Pulmonary artery endothelial cell (primary cell): ENCODE data around the gene RIC1. TPM values are rescaled to one million over a fixed set of nuclear protein-coding genes. Genes with fewer than 3 reads are reported as not detected.
A peak's percentile ranks its signal among the peaks of the same experiment; 100 is the strongest.
"Not testable (repeated sequence)": the region's sequence is repeated elsewhere in the genome, so short reads cannot be mapped to it uniquely, and the experiment has no call there.

ENCODE experiments used
- DNase-seq: peaks from one replicate; pipeline ENCODE4 v3.0.0-alpha.2; 2011; ENCODE audit warnings: low read depth, low spot score
- total RNA-seq: library from RNA; depleted of rRNA; stranded (reverse); fragments of >200 nt; gene quantifications from 2 replicates; pipeline ENCODE4 v1.2.3, GENCODE V29; 2014

The RIC1 gene, protein sequence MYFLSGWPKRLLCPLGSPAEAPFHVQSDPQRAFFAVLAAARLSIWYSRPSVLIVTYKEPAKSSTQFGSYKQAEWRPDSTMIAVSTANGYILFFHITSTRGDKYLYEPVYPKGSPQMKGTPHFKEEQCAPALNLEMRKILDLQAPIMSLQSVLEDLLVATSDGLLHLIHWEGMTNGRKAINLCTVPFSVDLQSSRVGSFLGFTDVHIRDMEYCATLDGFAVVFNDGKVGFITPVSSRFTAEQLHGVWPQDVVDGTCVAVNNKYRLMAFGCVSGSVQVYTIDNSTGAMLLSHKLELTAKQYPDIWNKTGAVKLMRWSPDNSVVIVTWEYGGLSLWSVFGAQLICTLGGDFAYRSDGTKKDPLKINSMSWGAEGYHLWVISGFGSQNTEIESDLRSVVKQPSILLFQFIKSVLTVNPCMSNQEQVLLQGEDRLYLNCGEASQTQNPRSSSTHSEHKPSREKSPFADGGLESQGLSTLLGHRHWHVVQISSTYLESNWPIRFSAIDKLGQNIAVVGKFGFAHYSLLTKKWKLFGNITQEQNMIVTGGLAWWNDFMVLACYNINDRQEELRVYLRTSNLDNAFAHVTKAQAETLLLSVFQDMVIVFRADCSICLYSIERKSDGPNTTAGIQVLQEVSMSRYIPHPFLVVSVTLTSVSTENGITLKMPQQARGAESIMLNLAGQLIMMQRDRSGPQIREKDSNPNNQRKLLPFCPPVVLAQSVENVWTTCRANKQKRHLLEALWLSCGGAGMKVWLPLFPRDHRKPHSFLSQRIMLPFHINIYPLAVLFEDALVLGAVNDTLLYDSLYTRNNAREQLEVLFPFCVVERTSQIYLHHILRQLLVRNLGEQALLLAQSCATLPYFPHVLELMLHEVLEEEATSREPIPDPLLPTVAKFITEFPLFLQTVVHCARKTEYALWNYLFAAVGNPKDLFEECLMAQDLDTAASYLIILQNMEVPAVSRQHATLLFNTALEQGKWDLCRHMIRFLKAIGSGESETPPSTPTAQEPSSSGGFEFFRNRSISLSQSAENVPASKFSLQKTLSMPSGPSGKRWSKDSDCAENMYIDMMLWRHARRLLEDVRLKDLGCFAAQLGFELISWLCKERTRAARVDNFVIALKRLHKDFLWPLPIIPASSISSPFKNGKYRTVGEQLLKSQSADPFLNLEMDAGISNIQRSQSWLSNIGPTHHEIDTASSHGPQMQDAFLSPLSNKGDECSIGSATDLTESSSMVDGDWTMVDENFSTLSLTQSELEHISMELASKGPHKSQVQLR (N-terminal part only)
- 32.6 and 32.8 TPM in 2 replicates for total RNA-seq

DNA sequence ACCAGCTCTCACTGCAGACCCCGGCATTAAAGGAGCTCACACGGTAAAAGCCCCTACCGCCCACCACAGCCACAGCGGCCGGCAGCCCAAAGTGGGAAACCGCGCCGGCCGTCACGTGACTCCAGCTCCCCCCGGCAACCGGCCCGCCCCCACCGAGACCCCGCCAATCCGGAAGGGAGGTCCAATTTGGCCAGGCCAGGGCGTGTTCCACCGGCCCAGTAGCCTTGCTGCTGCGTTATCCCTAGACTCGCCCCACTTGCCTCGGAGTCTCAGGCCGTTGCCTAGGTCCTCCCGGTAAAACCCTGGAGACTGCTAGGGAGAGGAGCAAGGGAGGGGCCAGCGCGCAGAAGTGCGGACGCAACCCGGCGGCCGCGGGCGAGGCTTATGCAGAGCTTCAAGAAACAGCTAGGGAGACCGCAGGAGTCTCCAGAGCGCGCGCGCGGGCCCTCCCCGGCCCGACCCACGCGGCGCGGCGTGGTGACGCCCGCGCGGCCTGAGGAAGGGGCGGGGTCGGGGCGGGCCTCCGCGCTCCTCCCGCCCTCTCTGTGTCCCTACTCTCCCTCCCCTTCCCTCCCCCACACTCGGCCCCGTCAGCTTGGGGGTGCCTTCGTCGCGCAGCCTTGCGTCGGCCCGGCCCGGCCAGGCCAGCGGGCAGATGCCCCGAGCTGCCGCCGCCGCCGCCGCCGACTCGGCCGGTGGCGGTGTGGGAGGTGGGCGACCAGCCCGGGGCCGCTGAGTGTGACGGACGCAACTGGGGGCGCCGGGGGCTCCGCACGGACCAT lies at the start of gene RIC1:
Gene RIC1 (plus strand): TSS at position 578 of the 782 bp plus-strand sequence. CDS start 203 bp downstream, at position 781.
- peak; percentile 69 for DNase-seq

DNA sequence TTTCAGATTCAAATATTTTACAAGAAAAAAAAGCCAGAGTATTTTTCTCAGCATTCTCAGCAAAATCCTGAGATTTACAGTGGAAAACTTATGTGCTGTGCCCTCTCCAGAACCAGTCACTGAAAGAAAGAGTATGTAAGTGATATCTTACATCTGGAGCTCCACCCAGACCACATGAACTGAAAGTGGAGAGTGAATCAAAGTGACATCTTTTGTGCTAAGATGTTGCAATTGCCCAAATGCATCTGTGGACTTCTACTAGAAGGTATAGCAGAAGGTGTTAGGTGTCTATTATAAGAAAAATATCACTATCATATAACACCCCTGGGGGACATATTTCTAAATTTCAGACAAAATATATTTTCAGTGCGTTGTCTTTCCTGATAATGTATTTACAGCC lies 49.0 kb upstream of the RIC1 start:
- DNase-seq = no peak

DNA sequence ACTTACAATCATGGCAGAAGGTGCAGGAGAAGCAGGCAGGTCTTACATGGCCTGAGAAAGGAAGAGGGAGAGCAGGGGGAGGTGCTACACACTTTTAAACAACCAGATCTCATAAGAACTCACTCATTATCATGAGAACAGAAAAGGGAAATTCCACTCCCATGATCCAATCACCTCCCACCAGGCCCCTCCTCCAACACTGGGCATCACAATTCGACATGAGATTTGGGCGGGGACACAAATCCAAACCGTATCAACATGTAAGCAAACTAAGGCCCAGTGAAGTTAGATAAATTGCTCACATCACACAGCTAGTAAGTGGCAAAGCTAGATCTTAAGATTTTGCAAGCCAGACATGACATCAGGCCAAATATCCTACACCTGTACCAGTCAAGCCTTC lies 48.3 kb upstream of the RIC1 start:
- DNase-seq = no peak

DNA sequence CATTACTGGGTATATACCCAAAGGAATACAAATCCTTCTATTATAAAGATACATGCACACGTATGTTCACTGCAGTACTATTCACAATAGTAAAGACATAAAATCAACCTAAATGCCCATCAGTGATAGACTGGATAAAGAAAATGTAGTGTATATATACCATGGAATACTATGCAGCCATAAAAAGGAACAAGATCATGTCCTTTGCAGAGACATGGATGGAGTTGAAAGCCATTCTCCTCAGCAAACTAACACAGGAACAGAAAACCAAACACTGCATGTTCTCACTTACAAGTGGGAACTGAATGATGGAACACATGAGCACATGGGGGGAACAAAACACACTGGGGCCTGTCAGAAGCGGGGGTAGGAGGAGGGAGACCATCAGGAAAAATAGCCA lies 47.2 kb upstream of the RIC1 start:
- DNase-seq = not testable (repeated sequence)

DNA sequence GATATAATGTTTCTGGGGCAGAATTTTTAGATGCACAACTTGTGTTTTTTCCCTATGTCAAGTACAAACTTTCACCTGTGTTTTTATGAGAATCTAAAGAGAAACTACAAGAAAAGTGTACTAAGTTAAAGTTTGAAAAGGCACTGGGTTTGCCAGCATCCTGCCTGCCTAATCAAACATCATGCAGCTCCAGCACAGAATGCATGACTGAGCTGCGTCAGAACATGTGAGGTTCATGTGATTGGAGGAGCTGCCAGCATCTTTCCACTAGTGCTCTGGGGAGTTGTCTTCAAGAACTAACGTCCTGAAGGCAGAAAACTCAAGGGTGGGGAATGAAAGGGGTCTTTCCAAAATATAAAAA lies 46.1 kb upstream of the RIC1 start:
- peak; percentile 47 for DNase-seq

DNA sequence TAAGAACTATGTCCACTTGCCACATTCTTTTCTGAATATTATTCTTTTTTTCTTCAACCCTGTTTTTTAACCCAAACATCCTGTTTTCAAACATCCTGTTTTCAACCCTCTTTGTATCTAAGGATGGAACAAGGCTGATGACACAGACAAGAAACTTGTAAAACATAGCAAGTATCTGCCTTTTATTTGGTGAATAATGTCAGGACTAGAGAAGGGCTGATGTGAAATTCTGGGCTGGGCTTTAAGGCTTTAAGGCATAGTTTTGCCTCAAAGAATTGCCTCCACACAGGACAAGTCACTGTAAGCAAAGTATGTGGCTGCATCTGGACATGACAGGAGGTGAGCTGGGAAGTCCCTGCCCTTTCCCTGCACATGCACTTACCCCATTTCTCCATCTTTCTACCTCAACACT lies 42.5 kb upstream of the RIC1 start:
- no peak for DNase-seq

DNA sequence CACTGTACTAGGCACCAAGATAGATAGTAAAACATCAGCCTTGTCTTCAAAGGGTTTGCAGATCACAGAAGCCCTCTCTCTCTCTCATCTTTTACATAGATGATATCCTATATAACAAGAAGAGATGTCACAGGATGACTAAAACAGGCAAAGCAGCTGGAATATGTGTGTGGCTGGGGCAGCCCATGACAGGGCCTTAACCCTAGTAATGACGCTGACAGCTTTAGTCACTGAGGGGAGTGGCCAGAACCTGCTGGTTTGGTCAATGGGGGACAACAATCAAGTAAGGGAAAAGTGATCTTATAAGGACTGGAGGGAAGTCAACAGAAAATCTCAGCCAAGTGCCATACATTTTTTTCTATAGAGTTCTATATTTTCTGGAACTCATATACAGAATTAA lies 41.9 kb upstream of the RIC1 start:
- DNase-seq = no peak

DNA sequence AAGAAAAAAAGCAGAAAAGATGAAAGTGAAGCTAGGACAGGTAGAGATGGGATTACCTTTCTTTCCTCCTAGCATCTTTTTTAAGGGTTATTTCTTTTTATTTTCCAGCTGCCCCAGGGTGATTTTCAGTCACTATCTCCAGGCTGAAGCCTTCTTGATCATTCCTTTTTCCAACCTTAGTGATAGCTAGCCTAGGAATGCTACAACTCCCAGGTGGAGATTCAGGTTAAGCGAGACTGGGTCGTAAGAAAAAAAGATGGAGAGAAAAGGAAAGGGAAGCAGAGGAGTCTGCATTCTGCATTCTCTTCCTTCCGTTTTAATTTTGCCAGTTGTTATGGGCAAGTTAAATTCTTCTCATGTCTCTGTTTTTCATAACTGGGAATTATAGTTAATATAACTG lies 36.7 kb upstream of the RIC1 start:
- no peak for DNase-seq

DNA sequence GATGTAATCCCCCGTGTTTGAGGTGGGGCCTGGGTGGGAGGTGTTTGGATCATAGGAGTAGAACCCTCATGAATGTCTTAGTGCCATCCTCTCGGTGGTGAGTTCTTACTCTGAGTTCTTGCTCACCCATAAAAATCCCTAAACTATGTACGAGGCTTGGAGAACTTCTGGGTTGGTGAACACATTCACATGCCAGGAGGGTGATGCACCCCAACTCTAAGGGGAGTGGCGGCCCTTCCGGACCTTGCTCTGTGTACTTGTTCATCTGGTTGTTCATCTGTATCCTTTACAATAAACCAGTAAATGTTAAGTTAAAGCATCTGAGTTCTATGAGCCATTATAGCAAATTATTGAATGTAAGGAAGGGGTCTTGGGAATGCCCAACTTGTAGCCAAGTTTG lies 36.0 kb upstream of the RIC1 start:
- DNase-seq = no peak

DNA sequence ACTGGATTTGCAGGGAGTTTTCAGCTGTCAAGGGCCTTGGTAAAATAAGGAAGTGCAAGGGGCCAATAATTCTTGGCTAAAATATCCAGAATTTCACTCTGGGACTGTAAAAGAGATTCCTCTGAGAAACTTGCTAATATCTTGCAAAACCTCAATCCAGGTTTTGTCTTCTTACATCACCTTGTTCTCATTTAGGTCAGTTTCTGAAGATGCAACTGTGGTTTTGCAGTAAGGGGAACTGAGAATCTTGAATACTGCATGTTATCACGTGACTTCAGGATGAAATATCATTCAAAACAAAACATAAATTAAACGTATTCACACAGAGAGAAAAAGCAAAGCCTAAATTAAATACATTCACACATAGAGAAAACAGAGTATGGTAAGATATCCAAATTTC lies 35.0 kb upstream of the RIC1 start:
- no peak for DNase-seq

DNA sequence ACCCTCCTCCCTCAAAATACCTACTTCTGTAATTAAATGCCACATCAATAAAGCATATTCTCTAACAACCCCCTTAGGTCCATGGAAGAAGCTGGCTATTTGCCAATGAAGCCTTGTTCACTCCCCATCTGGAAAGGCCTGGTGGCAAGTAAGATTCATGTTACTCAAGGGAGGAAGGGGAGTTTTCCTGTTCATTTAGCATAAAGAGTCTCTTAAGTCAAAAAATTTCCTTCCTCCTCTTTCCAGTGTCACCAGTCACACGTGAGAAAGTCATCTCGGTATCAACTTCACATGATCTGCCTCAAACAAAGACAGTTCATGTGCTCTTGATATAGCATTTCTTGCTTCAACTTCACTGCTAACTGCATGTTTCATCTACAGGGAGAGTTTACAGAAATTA lies 32.7 kb upstream of the RIC1 start:
- DNase-seq = no peak

DNA sequence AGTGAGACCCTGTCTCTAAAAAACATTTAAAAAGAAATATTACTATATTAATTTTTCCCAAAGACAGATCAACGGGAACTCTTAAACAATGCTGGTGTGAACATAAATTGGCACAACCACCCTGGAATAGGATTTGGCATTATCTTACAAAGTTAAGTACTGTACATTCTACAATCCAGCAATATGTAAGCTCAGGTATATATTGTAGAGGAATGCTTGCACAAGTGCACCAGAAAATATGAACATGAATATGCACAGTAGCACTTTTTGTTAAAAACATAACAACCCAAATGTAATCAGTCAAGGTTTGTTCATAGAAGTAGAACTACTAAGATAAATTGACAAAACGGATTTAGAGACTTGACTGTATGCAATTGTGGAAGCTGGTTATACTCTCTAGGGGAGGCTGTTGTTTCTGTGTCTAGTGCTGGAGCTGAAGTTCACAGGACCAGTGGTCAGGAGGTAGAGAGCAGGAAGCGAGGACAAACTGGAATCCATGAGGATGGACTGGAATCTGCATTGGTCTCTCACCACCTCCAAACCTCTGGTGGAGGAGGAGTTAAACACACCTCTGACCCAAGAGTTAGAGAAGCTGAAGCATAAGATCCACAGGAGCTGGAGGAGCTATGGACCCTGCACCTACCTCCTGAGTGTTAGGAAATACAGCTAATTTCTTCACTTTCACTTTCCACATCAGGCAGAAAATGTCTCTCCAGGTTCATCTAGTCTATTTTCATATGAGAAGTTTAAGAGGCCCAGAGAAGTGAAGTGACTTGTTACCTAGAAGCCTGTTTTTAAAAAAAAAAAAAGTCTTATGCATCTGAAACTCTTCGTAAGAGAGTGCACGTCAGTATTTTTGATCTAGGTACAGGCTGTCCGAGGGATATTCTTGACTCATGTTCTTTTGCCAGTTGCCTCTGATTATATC lies 20.3 kb upstream of the RIC1 start:
- no peak for DNase-seq

DNA sequence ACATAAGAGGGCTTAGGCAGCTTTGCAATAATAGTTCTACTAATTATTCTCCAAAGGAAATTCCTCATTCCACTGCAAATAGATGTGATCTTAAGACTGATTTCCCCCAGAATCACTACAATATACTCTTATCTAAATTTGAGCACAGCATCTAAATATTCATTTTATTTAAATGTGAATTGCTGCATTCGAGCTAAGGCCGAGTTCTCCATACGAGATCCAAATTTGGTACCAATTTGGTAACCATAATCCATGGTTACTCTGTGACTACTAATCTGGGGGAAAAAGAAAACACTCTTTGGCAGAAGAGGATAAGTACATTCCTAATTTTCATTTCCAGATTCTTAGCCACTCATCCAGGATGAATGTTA lies 19.7 kb upstream of the RIC1 start:
- no peak for DNase-seq

DNA sequence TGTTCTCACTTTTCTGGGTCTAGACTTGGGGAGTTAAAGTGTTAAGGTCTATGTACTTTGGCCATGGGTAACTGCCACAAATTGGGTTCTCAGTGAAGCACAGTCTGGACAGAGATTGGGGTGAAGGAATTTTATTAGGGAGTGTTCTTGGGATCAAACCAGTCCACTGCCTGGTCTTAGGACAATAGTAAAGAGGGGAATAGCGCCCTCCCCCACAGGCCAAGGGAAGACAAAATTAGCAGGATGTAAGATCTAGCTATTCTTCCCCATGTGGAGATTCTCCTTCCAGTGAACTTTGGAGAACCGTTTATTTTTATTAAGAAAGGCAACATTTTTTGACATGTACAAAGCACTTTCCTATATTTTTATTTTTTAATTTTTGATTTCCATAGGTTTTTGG lies 18.4 kb upstream of the RIC1 start:
- no peak for DNase-seq

DNA sequence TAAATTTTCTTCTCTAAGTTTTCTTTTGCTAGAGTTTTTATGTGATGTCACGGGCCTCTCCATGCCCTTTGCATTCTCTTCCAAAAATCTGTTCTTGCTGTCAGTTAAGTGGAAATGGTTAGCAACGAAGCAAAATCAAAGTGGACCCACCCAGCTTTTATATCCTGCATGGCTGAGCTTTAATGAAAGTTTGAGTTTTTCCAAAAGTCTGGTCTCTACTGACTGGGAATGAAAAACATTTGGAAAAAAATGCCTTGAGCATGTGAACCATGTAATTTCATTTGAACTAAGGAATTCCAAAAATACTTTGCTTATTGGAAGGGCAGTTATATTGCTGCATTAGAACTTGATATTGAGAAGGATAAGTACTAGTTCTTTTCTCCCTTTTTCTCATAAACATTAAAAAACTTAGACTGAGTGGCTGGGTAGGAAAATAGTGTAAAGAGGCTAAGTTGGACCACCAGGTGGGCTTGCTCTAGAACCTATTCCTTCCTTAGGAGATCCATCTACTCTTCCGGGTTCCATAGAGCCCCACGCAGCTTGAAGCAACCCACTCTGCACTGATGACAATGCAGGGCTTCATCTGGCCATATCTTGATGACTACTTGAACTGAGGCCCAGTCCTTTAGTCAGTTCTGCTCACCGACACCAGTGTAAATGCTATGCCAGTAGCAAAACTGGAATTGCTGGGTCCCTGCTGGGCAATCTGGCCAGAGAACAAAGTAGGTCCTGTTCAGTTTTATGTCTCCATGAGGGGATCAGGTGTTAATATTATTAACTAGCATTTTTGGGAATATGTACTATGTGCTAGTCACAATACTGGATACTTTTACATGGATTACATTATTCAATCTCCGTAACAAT lies 17.4 kb upstream of the RIC1 start:
- DNase-seq = no peak

DNA sequence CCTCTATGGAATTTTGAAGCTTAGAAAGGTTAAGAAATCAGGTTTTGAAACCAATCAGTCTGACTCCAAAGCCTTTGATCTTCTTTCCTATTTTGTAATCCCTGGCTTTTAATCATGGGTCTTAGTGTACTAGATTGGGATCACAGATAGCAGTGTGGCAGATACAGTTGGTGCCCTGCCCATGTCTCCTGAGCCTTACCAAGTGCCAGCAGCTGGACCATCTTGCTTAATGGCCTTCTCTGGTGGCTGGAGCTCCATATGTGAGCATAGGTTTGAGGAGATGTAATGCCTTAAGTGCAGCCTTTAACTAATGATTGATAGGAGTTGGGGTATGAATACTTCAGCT lies 16.7 kb upstream of the RIC1 start:
- no peak for DNase-seq

DNA sequence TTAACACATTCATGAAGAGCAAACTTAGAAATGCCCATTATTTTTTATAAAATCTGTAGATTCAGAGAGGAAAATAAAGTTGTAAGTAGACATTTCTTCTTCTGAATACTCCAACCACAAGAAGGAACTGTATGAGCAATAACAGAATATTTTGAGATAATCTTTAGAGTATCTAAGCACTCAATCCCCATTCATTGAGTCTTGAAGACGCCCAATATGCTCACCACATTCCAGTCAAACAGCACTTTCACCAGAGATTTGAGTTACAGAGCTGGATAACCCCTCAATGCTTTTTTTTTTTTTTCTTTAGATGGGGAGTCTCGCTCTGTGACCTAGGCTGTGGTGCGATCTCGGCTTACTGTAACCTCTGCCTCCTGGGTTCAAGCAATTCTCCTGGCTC lies 14.7 kb upstream of the RIC1 start:
- no peak for DNase-seq

DNA sequence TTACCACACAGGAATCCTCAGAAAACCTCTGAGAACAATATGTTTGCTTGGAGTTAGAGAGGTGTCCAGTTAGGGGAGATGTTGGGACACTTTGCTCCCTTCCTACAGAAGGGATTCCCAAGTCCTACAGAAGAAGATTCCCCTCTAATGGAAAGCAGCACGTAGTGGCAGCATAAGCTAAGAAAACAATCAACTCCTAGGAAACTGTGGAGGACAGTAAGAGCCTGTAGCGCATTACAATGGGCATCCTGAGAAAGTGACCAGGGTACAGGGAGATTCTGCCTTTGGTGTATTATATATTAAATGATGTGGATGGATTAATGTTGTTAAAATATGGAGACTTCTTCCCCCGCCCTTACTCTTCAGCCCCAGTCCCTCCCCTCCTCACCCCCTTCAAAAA lies 13.9 kb upstream of the RIC1 start:
- no peak for DNase-seq

DNA sequence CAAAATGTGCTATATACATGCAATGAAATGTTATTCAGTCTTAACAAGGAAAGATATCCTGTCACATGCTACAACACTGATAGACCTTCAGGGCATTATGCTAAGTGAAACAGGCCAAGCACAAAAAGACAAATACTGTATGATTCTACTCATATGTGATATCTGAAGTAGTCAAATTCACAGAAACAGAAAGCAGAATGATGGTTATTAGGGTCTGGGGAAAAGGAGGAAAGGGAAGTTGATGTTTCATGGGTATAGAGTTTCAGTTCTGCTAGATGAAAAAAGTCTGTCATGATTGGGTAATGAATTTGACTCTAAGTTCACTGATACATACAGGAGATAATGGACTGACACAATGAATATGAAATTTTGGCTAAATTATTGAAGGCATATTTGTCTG lies 11.2 kb upstream of the RIC1 start:
- DNase-seq = no peak
